NCI-H2227 treated with DMSO at 0.1 percent for 48 hours (cell line): ENCODE results near the gene AUTS2.
"Not testable (repeated sequence)": the region's sequence is repeated elsewhere in the genome, so short reads cannot be mapped to it uniquely, and the experiment has no call there.

Source experiments
- DNase-seq: peaks from one replicate; lab custom pipeline; 2025; lab: John Stamatoyannopoulos, UW

Gene AUTS2

GRCh38 chr7:70349819-70350218 lies 751.5 kb downstream of the AUTS2 start:
- no peak for DNase-seq

GRCh38 chr7:70352088-70352487 lies 753.8 kb downstream of the AUTS2 start:
- DNase-seq = no peak

DNA sequence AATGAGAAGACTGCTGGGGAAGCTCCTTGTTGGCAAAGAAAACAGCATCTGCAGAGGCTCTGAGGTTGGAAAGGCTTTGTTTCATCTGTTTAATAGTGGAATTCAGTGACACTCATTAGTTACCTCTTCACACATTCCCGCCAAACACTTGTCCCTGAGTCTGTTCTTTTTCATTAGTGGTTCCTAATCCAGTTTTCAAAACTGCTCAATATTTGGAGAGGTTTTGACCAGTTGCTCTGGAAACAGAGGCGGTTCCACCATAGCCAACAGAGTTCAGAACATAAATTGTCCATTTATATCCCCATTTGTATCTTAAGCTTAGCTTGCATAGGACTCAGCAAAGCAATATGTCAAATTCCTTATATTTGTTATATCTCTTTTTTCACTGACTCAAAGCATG lies 754.6 kb downstream of the AUTS2 start:
- DNase-seq = no peak

DNA sequence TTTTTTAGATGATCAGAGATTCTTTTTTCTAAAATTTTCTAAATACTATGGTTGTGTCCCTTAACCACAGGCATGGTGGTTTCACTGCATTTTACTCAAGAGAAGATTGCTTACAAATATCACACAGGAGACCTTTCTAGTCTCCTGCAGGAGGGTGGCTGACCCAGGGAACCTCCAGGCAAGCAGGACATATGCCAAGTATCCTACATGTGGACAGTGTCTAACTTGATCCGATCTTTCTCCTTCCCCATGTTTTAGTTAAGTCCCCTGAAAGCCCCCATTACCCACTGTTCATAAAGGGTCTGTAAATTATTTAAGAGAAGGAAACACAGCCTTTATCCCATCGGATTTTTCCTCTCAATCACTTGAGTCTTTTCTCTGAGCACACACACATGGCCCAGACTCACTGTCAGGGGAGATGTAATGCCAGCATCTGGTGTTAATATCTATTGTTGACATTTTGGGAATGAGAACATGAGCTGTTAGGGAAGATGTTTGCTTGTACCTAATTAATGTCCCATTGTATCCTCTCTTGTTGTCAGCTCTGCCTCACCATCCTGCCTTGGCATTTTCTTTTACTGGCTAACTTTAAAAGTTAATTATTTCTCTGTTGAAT lies 755.2 kb downstream of the AUTS2 start:
- no peak for DNase-seq

DNA sequence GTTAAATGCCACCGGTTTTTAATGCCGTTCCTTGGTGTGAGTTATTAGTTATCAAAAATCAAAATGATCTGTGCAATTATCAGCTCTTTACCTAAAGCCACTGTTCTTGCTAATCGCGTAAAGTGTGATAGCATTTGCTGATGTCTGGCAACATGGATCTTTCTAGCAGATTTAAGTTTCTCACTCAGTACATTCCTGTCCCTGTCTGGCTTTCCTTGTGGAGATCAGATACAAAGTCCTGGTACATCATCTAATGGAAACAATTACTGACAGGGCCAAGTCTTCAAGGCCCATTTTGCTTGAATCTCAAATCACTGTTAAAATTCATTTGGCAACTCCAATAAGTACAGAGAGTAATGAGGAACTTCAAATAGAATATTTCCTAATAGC lies 755.7 kb downstream of the AUTS2 start:
- DNase-seq = no peak

GRCh38 chr7:70354409-70355169 lies 756.3 kb downstream of the AUTS2 start:
- DNase-seq = no peak

DNA sequence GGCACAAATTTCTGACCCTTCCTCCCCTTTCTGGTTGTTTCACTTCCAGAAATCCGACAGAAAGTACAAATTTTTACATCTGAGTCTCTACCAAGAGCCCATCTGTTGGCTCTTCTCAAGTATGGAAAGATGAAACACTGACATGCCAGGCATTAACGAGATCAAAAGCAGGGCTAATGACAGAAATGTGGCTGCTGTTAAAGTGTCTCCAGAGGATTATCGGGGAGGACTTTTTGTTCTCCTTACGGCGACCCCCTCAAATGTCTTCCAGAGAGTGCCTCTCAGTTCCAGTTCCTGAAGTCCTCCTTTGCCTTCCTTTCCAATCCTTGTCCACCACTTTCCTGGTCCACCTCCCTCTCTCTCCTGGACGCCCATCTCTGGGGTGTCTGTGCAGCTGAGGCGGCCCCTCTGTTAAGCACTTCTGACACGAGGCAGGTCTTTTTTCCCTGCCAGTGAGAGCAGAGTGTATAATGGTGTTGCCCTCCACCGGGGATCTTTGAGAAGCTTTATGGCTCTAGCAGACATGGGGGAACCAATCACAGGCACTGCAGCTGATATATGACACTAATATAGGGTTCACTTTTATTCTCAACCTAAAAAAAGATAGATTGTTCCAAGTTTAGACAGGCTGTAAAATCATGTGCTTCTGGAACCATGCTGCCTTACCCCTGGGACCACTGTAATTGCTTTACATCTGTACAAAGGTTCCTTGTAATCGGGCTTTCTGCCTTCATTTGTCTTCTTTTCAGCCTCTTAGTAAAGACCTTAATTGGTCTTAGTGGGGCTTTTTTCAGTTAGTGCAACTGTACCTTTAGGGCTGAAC lies 757.1 kb downstream of the AUTS2 start:
- peak; percentile 75 for DNase-seq

- DNase-seq = peak; percentile 75
Measured at GRCh38 chr7:70356085-70356786, 758.0 kb downstream of the AUTS2 start.

DNA sequence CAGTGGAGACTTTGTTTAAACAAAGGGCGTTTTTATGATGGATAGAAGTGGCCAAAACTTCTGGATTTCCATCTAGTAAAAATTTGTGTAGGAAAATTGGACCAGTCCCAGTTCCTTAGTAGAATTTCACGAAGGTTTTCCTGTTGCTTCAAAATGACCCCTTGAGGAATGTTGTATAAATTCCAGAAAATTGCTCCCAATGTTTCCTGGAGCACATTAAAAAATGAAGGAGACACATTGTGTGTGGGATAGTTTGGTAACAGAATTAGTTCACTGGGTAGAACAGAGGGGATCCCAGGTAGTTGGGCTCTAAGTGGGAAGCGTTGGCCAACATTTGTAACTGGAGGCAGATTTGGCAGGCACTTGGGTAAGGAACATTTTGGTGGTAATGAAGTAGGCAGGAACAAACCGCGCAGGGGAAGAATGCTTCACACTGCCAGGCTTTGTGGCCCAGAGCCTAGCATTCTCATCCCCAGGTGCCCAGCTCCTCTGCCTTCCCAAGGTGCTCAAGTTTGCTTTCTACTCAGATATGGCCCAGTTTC lies 758.6 kb downstream of the AUTS2 start:
- no peak for DNase-seq

GRCh38 chr7:70360557-70360956 lies 762.3 kb downstream of the AUTS2 start:
- DNase-seq = no peak

- no peak for DNase-seq
Measured at GRCh38 chr7:70361821-70362220, 763.5 kb downstream of the AUTS2 start.

GRCh38 chr7:70364393-70364792 lies 766.1 kb downstream of the AUTS2 start:
- DNase-seq = not testable (repeated sequence)

- no peak for DNase-seq
Measured at GRCh38 chr7:70371652-70372051, 773.4 kb downstream of the AUTS2 start.

- no peak for DNase-seq
Measured at GRCh38 chr7:70372768-70373515, 774.7 kb downstream of the AUTS2 start.

GRCh38 chr7:70374772-70375533 lies 776.7 kb downstream of the AUTS2 start:
- no peak for DNase-seq

DNA sequence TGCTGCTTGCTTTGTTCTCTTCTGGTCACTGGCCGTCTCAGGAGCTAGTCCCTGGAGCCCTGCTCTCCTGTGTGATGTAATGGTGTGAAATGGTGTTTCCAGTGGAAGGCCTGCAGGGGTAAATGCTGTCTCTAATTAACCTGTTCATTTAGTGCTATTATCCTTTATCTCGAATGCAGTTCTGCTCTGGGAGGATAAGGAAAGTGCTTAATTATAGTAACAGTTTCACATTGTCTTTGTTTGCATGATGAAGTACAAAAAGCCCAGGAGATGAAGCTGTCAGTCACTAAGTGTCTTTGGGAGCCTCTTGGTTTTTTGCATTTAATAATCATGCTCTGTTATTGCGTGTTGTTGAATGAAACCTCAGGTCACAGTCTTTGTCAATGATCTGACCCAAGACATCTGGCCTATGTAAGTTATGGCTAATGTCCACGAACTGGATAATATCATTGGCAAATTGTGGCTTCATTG lies 778.3 kb downstream of the AUTS2 start:
- peak; percentile 35 for DNase-seq

DNA sequence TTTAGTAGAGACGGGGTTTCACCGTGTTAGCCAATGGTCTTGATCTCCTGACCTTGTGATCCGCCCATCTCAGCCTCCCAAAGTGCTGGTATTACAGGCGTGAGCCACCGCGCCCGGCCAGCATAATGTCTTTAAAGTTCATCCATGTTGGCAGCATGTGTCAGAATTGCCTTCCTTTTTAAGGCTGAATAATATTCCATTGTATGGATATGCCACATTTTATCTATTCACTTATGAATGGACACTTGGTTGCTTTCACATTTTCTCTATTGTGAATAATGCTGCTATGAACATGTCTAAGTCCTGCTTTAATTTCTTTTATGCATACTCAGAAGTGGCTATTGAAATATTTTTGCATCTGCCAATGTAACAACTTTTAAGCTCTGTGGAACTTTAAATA lies 779.7 kb downstream of the AUTS2 start:
- DNase-seq = no peak

- DNase-seq = peak; percentile 13
Measured at GRCh38 chr7:70379210-70379609, 780.9 kb downstream of the AUTS2 start.

DNA sequence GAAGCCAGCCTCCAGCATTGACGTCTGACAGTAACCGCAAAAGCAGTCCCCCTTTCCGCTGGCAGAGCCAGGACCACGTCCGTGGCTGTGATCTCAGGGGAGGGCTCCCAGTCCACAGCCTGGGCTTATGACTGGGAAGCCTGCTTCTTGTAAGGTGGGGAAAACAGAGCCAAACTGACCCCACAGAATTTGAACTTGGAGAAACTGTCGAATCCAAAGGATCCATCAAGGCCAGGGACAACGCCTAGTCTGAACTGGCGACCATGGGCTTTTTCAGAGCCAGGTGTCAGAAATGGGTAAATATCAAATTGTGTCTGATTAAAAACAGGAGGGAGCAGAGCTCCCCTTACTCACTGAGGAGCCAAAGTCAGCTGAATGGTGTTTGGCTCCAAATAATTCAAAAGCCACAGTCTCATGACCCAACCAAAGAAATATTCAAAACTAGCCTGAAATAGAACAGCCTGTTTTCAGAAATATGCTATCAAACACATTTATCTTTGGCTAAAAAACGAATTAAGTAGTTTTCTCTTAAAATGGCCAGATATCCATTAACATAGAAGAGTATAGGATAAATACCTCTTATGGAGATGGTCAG lies 782.2 kb downstream of the AUTS2 start:
- DNase-seq = no peak
